Measurements from ENCODE around the gene UBR2.

- TF ChIP-seq CTCF (conservative IDR thresholded peaks at IDR 0.05; ENCODE audit: low read depth, low read length) (no peak), EZH2 (IDR thresholded peaks at IDR 0.05; ENCODE audit: borderline replicate concordance, low read depth, low read length, poor library complexity, severe bottlenecking) (no peak)
Measured at GRCh38 chr6:42618686-42619085, 54.9 kb downstream of the UBR2 start.

All from A673 (cell line).